OCI-LY7 (cell line): ENCODE data around the gene MIOX. TPM values are rescaled to one million over a fixed set of nuclear protein-coding genes. Genes with fewer than 3 reads are reported as not detected.
A peak's percentile ranks its signal among the peaks of the same experiment; 100 is the strongest.

Experiments used
- BruUV-seq: library from RNA; stranded (reverse); fragments of 400-500 nt; replicated peaks from 2 replicates; lab custom pipeline; 2021; lab: Mats Ljungman, UMichigan
- CTCF ChIA-PET: fragments of 300-600 bp; sonication (Branson Sonifier 250); formaldehyde crosslinking; loops from one replicate; lab custom pipeline; 2022; ENCODE audit warnings: antibody characterized with exemption; ENCODE audit not compliant: unreplicated experiment; lab: Charles Lee
- POLR2A ChIA-PET: fragments of 300-600 bp; sonication (Branson Sonifier 250); formaldehyde crosslinking; loops from one replicate; lab custom pipeline; 2022; ENCODE audit warnings: antibody characterized with exemption; lab: Charles Lee
- DNase-seq: peaks from one replicate; pipeline ENCODE4 v3.0.0-alpha.2; 2015; ENCODE audit warnings: low spot score
- H2AFZ ChIP-seq: fragments of 200-600 bp; sonication (generic), shearing (Covaris generic); 2 replicates; pipeline ENCODE4 v1.6.1; 2014; ENCODE audit warnings: mild to moderate bottlenecking, antibody characterized with exemption, low read length, moderate library complexity
- H3K27ac ChIP-seq: fragments of 200-600 bp; sonication (generic); 2 replicates; pipeline ENCODE4 v1.5.1; 2014; ENCODE audit warnings: mixed run types, low read depth, mild to moderate bottlenecking, moderate library complexity, low read length, inconsistent platforms; ENCODE audit not compliant: poor library complexity, severe bottlenecking
- H3K36me3 ChIP-seq: fragments of 200-600 bp; sonication (generic); 2 replicates; pipeline ENCODE4 v1.6.1; 2014; ENCODE audit warnings: mild to moderate bottlenecking, antibody characterized with exemption, low read length, moderate library complexity, mixed read lengths; ENCODE audit not compliant: insufficient read depth
- H3K4me1 ChIP-seq: fragments of 200-600 bp; sonication (generic); 2 replicates; pipeline ENCODE4 v1.5.1; 2014; ENCODE audit warnings: mild to moderate bottlenecking, low read length; ENCODE audit not compliant: insufficient read depth, poor library complexity, severe bottlenecking
- H3K4me2 ChIP-seq: fragments of 200-600 bp; sonication (generic); 2 replicates; pipeline ENCODE4 v1.6.1; 2014; ENCODE audit warnings: mild to moderate bottlenecking, low read length
- H3K4me3 ChIP-seq: fragments of 200-600 bp; sonication (generic); 2 replicates; pipeline ENCODE4 v1.5.1; 2014; ENCODE audit warnings: mild to moderate bottlenecking, low read depth, low read length; ENCODE audit not compliant: poor library complexity, severe bottlenecking
- H3K79me2 ChIP-seq: fragments of 200-600 bp; sonication (generic); 2 replicates; pipeline ENCODE4 v1.6.1; 2016; ENCODE audit warnings: low read depth, mild to moderate bottlenecking, low read length, moderate library complexity, mixed read lengths; ENCODE audit not compliant: insufficient read depth
- H3K9me2 ChIP-seq: fragments of 200-600 bp; sonication (generic); 2 replicates; pipeline ENCODE4 v1.6.1; 2016; ENCODE audit warnings: mild to moderate bottlenecking, low read length, mixed read lengths; ENCODE audit not compliant: insufficient read depth
- H3K9me3 ChIP-seq: fragments of 200-600 bp; sonication (generic); 2 replicates; pipeline ENCODE4 v1.6.1; 2014; ENCODE audit warnings: mild to moderate bottlenecking, mixed run types, low read length, mixed read lengths
- H4K20me1 ChIP-seq: fragments of 200-600 bp; sonication (generic); 2 replicates; pipeline ENCODE4 v1.6.1; 2014; ENCODE audit warnings: mild to moderate bottlenecking, antibody characterized with exemption, low read length, moderate library complexity, mixed read lengths; ENCODE audit not compliant: insufficient read depth
- CTCF ChIP-seq: fragments of 200-600 bp; sonication (generic); conservative IDR thresholded peaks from 2 replicates; pipeline ENCODE4 v1.5.1; 2014; ENCODE audit warnings: mild to moderate bottlenecking, antibody characterized with exemption, low read length, moderate library complexity, mixed read lengths
- EZH2phosphoT487 ChIP-seq: fragments of 200-600 bp; sonication (generic); IDR thresholded peaks from 2 replicates; pipeline ENCODE4 v1.6.1; 2018; ENCODE audit warnings: low read depth, borderline replicate concordance, mild to moderate bottlenecking, mixed run types, antibody characterized with exemption, low read length, moderate library complexity, mixed read lengths
- intact Hi-C: fragments of 100-400 bp; cut with micrococcal nuclease; formaldehyde crosslinking; loops from one replicate; pipeline ENCODE4 v1.10.0; 2022; ENCODE audit not compliant: unreplicated experiment
- total RNA-seq, 2 experiments: library from RNA; depleted of rRNA in 1 of 2; stranded (reverse); fragments of >200 nt in 1 of 2; shearing (Covaris generic) in 1 of 2; gene quantifications; 2 replicates each; pipeline ENCODE4 v1.2.3, GENCODE V29; 2014 to 2022

MIOX gene
- total RNA-seq, 2 experiments from 2014 or later, result 0.53 TPM; not detected in 1

GRCh38 chr22:50527921-50528681, 41.4 kb downstream of the MIOX start:
- ChIA-PET CTCF (interaction anchor here (0.6 kb wide), 1 partner anchor 19 kb away, joined by 5 read pairs; no protein-coding TSS in a partner anchor), POLR2A (no interaction called here)
- DNase-seq, result peak; percentile 20
- H3K4me3 ChIP-seq, result no peak overlapping the region
- H4K20me1 ChIP-seq, result no peaks in the 10 kb centered on the region
- BruUV-seq, result no TSS peak
- H3K9me2 ChIP-seq, result no peaks in the 10 kb centered on the region
- intact Hi-C loops, result loop anchor here (2.0 to 5.0 kb wide), 3 partner anchors 35 to 286 kb away; partner anchors contain the start of gene SYCE3
- peaks cover 20% of the 10 kb centered on the region for H3K36me3 ChIP-seq
- no peak overlapping the region for H3K27ac ChIP-seq
- H2AFZ ChIP-seq, result no peak overlapping the region
- H3K79me2 ChIP-seq, result peaks cover 4% of the 10 kb centered on the region; the same call in 1 of the 2 replicates
- H3K4me1 ChIP-seq, result peaks cover 49% of the 10 kb centered on the region
- H3K9me3 ChIP-seq, result no peaks in the 10 kb centered on the region
- H3K4me2 ChIP-seq, result no peak overlapping the region
- TF ChIP-seq EZH2phosphoT487 (no peak), CTCF (no peak)

GRCh38 chr22:50528682-50529415, 42.2 kb downstream of the MIOX start:
- no peak overlapping the region for H2AFZ ChIP-seq
- peaks cover 4% of the 10 kb centered on the region; the same call in 1 of the 2 replicates for H3K79me2 ChIP-seq
- TF ChIP-seq EZH2phosphoT487 (no peak), CTCF (no peak)
- BruUV-seq, result no TSS peak
- POLR2A ChIA-PET, result no interaction called here
- no peaks in the 10 kb centered on the region for H4K20me1 ChIP-seq
- intact Hi-C loops, result loop anchor here (5.0 kb wide), 1 partner anchor 287 kb away; no protein-coding TSS in a partner anchor
- H3K27ac ChIP-seq, result no peak overlapping the region
- no peaks in the 10 kb centered on the region for H3K9me2 ChIP-seq
- CTCF ChIA-PET, result interaction anchor here (0.6 to 1.1 kb wide), 2 partner anchors 11 to 20 kb away, joined by 3 to 5 read pairs; no protein-coding TSS in a partner anchor
- H3K36me3 ChIP-seq, result peaks cover 12% of the 10 kb centered on the region
- no peak overlapping the region for H3K4me3 ChIP-seq
- no peak overlapping the region; the same call in 1 of the 2 replicates for H3K4me2 ChIP-seq
- peak; percentile 23 for DNase-seq
- no peaks in the 10 kb centered on the region for H3K9me3 ChIP-seq
- H3K4me1 ChIP-seq, result peaks cover 56% of the 10 kb centered on the region
